Hepatic stellate cell (primary cell): Measurements from ENCODE around the gene PIK3R6.
"Not testable (repeated sequence)": the region's sequence is repeated elsewhere in the genome, so short reads cannot be mapped to it uniquely, and the experiment has no call there.

Experiments
- DNase-seq: peaks from one replicate; pipeline ENCODE4 v3.0.0; 2011; ENCODE audit warnings: low spot score

PIK3R6 gene

GRCh38 chr17:8825802-8826201 lies 41.7 kb downstream of the PIK3R6 start:
- DNase-seq: no peak

- DNase-seq: no peak
Observed at GRCh38 chr17:8823279-8823678, 44.2 kb downstream of the PIK3R6 start.

GRCh38 chr17:8822401-8823035 lies 45.0 kb downstream of the PIK3R6 start:
- no peak for DNase-seq

- no peak for DNase-seq
Observed at GRCh38 chr17:8821446-8822105, 45.9 kb downstream of the PIK3R6 start.

- no peak for DNase-seq
Observed at GRCh38 chr17:8820311-8821010, 47.0 kb downstream of the PIK3R6 start.

GRCh38 chr17:8818654-8819330 lies 48.7 kb downstream of the PIK3R6 start:
- DNase-seq: no peak

DNA sequence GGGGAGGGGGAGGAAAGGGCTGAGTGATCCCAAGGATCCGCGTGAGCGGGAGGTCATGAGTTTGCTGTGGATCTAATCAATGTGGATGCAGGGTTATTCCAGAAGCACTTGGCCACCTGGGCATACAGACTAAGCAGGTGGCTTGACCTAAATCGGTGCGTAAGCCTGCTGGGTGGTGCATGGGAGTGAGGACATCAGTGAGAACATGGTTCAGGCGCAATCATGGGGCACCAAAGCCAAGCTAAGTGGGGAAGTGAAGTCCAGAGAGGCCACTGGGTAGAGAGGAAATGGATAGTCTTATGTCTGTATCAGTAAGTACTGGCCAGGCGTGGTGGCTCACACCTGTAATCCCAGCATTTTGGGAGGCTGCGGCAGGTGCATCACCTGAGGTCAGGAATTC lies 49.4 kb downstream of the PIK3R6 start:
- no peak for DNase-seq

GRCh38 chr17:8806926-8807550 lies 60.4 kb downstream of the PIK3R6 start:
- DNase-seq: no peak

- DNase-seq: no peak
Observed at GRCh38 chr17:8806253-8806925, 61.1 kb downstream of the PIK3R6 start.

GRCh38 chr17:8805396-8805795 lies 62.1 kb downstream of the PIK3R6 start:
- not testable (repeated sequence) for DNase-seq

GRCh38 chr17:8803531-8804420 lies 63.7 kb downstream of the PIK3R6 start:
- DNase-seq: no peak

GRCh38 chr17:8801135-8801840 lies 66.2 kb downstream of the PIK3R6 start:
- no peak for DNase-seq

DNA sequence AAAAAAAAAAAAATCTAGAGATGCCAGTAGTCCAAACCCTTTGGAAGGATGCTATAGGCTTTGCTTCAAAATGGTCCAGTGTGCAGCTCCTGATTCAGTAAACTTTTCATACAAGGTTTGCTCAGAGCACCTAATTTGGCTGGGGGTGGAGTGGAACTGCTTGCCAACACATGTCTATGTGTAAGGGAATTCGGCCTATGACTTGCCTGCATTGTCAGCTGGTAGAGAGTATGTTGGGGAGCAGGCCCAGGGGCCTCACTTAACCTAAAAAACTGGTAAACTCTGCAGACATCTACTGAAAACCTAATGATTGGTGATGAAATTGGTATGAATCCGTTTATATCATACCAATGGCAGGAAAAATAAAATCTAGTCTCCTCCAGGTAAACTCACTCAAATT lies 66.8 kb downstream of the PIK3R6 start:
- DNase-seq: no peak

- DNase-seq: no peak
Observed at GRCh38 chr17:8799570-8800212, 67.8 kb downstream of the PIK3R6 start.

GRCh38 chr17:8798846-8799569 lies 68.5 kb downstream of the PIK3R6 start, which contains the start of gene MFSD6L:
TSS of gene MFSD6L (minus strand) at chr17:8799365. CDS start at chr17:8799120, 245 bp downstream.
- no peak for DNase-seq

GRCh38 chr17:8798176-8798845 lies 69.2 kb downstream of the PIK3R6 start:
- DNase-seq: no peak

- DNase-seq: no peak
Observed at GRCh38 chr17:8797621-8798175, 69.8 kb downstream of the PIK3R6 start.

GRCh38 chr17:8794636-8795035 lies 72.8 kb downstream of the PIK3R6 start:
- DNase-seq: no peak
